ENCODE data around the gene EFCAB6. TPM values are rescaled to one million over a fixed set of nuclear protein-coding genes. Genes with fewer than 3 reads are reported as not detected.

EFCAB6 gene
- total RNA-seq, 1 experiment from 2014 or later, result 0.21 TPM

DNA sequence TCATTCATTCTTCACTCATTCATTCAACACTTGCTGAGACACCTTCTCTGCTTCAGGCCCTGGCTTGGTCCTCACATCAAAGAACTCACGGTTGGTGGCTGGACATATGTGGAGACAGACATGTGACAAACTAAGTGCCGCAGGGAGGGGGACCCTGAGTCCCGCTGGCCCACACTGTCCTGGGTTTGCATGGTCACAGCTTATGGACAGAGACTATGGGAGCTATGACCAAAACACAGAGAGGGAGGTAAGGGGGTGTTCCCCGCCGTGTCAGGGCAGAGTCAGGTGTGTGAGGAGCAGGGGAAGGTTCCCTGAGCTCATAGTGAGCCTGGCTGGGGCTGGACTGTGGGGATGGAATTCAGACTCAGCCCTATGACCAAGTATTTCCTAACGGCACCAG, 277.2 kb downstream of the EFCAB6 start:
- TF ChIP-seq, protein P1, sequence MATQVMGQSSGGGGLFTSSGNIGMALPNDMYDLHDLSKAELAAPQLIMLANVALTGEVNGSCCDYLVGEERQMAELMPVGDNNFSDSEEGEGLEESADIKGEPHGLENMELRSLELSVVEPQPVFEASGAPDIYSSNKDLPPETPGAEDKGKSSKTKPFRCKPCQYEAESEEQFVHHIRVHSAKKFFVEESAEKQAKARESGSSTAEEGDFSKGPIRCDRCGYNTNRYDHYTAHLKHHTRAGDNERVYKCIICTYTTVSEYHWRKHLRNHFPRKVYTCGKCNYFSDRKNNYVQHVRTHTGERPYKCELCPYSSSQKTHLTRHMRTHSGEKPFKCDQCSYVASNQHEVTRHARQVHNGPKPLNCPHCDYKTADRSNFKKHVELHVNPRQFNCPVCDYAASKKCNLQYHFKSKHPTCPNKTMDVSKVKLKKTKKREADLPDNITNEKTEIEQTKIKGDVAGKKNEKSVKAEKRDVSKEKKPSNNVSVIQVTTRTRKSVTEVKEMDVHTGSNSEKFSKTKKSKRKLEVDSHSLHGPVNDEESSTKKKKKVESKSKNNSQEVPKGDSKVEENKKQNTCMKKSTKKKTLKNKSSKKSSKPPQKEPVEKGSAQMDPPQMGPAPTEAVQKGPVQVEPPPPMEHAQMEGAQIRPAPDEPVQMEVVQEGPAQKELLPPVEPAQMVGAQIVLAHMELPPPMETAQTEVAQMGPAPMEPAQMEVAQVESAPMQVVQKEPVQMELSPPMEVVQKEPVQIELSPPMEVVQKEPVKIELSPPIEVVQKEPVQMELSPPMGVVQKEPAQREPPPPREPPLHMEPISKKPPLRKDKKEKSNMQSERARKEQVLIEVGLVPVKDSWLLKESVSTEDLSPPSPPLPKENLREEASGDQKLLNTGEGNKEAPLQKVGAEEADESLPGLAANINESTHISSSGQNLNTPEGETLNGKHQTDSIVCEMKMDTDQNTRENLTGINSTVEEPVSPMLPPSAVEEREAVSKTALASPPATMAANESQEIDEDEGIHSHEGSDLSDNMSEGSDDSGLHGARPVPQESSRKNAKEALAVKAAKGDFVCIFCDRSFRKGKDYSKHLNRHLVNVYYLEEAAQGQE (IDR thresholded peaks at IDR 0.05; ENCODE audit: insufficient read depth in 1 of 2, low read depth in 2 of 2, low read length in 1 of 2), result no peak
- no peak for TF ChIP-seq SIN3A (IDR thresholded peaks at IDR 0.05; ENCODE audit: borderline replicate concordance, insufficient read depth, low read depth, low read length)
- TF ChIP-seq, protein P2, sequence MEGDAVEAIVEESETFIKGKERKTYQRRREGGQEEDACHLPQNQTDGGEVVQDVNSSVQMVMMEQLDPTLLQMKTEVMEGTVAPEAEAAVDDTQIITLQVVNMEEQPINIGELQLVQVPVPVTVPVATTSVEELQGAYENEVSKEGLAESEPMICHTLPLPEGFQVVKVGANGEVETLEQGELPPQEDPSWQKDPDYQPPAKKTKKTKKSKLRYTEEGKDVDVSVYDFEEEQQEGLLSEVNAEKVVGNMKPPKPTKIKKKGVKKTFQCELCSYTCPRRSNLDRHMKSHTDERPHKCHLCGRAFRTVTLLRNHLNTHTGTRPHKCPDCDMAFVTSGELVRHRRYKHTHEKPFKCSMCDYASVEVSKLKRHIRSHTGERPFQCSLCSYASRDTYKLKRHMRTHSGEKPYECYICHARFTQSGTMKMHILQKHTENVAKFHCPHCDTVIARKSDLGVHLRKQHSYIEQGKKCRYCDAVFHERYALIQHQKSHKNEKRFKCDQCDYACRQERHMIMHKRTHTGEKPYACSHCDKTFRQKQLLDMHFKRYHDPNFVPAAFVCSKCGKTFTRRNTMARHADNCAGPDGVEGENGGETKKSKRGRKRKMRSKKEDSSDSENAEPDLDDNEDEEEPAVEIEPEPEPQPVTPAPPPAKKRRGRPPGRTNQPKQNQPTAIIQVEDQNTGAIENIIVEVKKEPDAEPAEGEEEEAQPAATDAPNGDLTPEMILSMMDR (IDR thresholded peaks at IDR 0.05), result no peak
- TF ChIP-seq TCF7L2 (IDR thresholded peaks at IDR 0.05; ENCODE audit: low read depth, low read length), result no peak
- no peak for TF ChIP-seq POLR2AphosphoS5 (IDR thresholded peaks at IDR 0.05; ENCODE audit: low read depth, low read length)
- no peaks in the 10 kb centered on the region for H3K36me3 ChIP-seq (ENCODE audit: control insufficient read depth, insufficient read depth, low read length)
- ChIA-PET POLR2A (no interaction called here), CTCF (interaction anchor here (0.6 kb wide), 1 partner anchor 13 kb away, joined by 3 read pairs; no protein-coding TSS in a partner anchor)
- no TSS peak for BruUV-seq (replicated peaks)
- no peaks in the 10 kb centered on the region for H3K9me3 ChIP-seq (ENCODE audit: control insufficient read depth, insufficient read depth, low read depth, low read length)
- no peak overlapping the region for H3K4me3 ChIP-seq (ENCODE audit: low read depth in 2 of 2, low read length in 2 of 2)
- intact Hi-C loops (cut with micrococcal nuclease; ENCODE audit: unreplicated experiment) (no loop called here), in situ Hi-C loops (cut with HindIII; ENCODE audit: low pct_unique_long_range_greater_than_20kb, low sequenced_read_pairs) (no loop called here)
- H3K4me1 ChIP-seq (ENCODE audit: control insufficient read depth, insufficient read depth, low read length), result no peaks in the 10 kb centered on the region
- no peaks in the 10 kb centered on the region for H3K27me3 ChIP-seq (ENCODE audit: control insufficient read depth, insufficient read depth, low read length)
- DNase-seq (ENCODE audit: low read depth, low spot score) (no peak), ATAC-seq (no peak)
- no peak overlapping the region for H3K27ac ChIP-seq (ENCODE audit: low read length)

DNA sequence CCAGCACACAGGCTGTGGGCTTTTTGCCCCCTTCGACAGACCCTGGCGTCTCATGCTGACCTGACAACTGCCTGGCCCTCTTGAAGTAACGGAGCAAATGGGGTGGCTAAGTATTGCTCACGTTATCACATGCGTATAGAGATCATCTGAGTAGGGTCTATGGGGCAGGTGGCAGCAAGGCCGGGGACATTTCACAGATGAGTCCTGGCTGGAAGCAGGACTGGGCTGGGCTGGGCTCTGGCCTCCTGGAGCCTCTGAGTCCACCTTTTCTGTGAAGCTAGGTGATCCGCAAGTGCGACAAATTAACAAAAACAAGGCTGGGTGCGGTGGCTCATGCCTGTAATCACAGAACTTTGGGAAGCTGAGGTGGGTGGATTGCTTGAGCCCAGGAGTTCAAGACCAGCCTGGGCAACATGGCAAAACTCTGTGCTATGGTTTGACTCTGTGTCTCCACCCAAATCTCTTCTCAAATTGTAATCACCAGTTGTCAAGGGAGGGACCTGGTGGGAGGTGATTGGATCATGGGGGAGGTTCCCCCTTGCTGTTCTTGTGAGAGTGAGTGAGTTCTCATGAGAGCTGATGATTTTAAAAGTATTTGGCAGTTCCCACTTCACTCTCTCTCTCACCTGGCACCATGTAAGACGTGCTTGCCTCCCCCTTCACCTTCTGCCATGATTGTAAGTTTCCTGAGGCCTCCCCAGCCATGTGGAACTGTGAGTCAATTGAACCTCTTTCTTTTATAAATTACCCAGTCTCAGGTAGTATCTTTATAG, 278.3 kb downstream of the EFCAB6 start:
- Histone ChIP-seq H3K4me1 (ENCODE audit: control insufficient read depth, insufficient read depth, low read length) (no peaks in the 10 kb centered on the region), H3K9me3 (ENCODE audit: control insufficient read depth, insufficient read depth, low read depth, low read length) (no peaks in the 10 kb centered on the region), H3K27ac (ENCODE audit: low read length) (no peak overlapping the region), H3K27me3 (ENCODE audit: control insufficient read depth, insufficient read depth, low read length) (no peaks in the 10 kb centered on the region), H3K36me3 (ENCODE audit: control insufficient read depth, insufficient read depth, low read length) (no peaks in the 10 kb centered on the region), H3K4me3 (ENCODE audit: low read depth in 2 of 2, low read length in 2 of 2) (no peak overlapping the region)
- DNase-seq (ENCODE audit: low read depth, low spot score), result no peak
- in situ Hi-C loops (cut with HindIII; ENCODE audit: low pct_unique_long_range_greater_than_20kb, low sequenced_read_pairs), result no loop called here
- ChIA-PET CTCF (no interaction called here), POLR2A (no interaction called here)
- TF ChIP-seq SIN3A (IDR thresholded peaks at IDR 0.05; ENCODE audit: borderline replicate concordance, insufficient read depth, low read depth, low read length) (no peak), TCF7L2 (IDR thresholded peaks at IDR 0.05; ENCODE audit: low read depth, low read length) (no peak), POLR2AphosphoS5 (IDR thresholded peaks at IDR 0.05; ENCODE audit: low read depth, low read length) (no peak)
- TF ChIP-seq, protein P1 (IDR thresholded peaks at IDR 0.05; ENCODE audit: insufficient read depth in 1 of 2, low read depth in 2 of 2, low read length in 1 of 2), result no peak
- TF ChIP-seq, protein P2 (IDR thresholded peaks at IDR 0.05), result no peak
- no TSS peak for BruUV-seq (replicated peaks)
- no peak for ATAC-seq
- intact Hi-C loops (cut with micrococcal nuclease; ENCODE audit: unreplicated experiment), result no loop called here
